ENCODE measurements around the gene SNAP23. TPM values are rescaled to one million over a fixed set of nuclear protein-coding genes. Genes with fewer than 3 reads are reported as not detected.

Gene SNAP23
- total RNA-seq, 3 donors from 2014 or later, result 75.8 to 88.0 (median 76.0) TPM

- DNase-seq (ENCODE audit: low spot score in 2 of 2), result no peak
- H3K27me3 ChIP-seq, result no peaks in the 10 kb centered on the region
- no peak overlapping the region for H3K27ac ChIP-seq
- H3K4me3 ChIP-seq, result no peak overlapping the region
- no peaks in the 10 kb centered on the region for H3K36me3 ChIP-seq
- TF ChIP-seq CTCF (IDR thresholded peaks at IDR 0.05), result no peak
- no peak for TF ChIP-seq POLR2AphosphoS5 (IDR thresholded peaks at IDR 0.05)
- TF ChIP-seq POLR2A (IDR thresholded peaks at IDR 0.05), result no peak
- no peaks in the 10 kb centered on the region for H3K9me3 ChIP-seq
- intact Hi-C loops (cut with DNase I; ENCODE audit: low total_unique reads), result no loop called here
- H3K4me1 ChIP-seq, result no peaks in the 10 kb centered on the region
These were observed 27.9 kb downstream of the SNAP23 start for GRCh38 chr15:42523331-42523730.

GRCh38 chr15:42528970-42529369 is 33.5 kb downstream of the SNAP23 start:
- Histone ChIP-seq H3K4me3 (no peak overlapping the region), H3K36me3 (no peaks in the 10 kb centered on the region), H3K4me1 (no peaks in the 10 kb centered on the region), H3K9me3 (no peaks in the 10 kb centered on the region), H3K27me3 (no peaks in the 10 kb centered on the region), H3K27ac (no peak overlapping the region)
- intact Hi-C loops (cut with DNase I; ENCODE audit: low total_unique reads), result no loop called here
- no peak for TF ChIP-seq CTCF (IDR thresholded peaks at IDR 0.05)
- no peak for TF ChIP-seq POLR2AphosphoS5 (IDR thresholded peaks at IDR 0.05)
- TF ChIP-seq POLR2A (IDR thresholded peaks at IDR 0.05), result no peak
- DNase-seq (ENCODE audit: low spot score in 2 of 2), result no peak

GRCh38 chr15:42533246-42533645 is 37.8 kb downstream of the SNAP23 start:
- Histone ChIP-seq H3K36me3 (no peaks in the 10 kb centered on the region), H3K27ac (no peak overlapping the region), H3K4me1 (no peaks in the 10 kb centered on the region), H3K4me3 (no peak overlapping the region), H3K27me3 (no peaks in the 10 kb centered on the region), H3K9me3 (no peaks in the 10 kb centered on the region)
- DNase-seq (ENCODE audit: low spot score in 2 of 2), result no peak
- intact Hi-C loops (cut with DNase I; ENCODE audit: low total_unique reads), result no loop called here
- TF ChIP-seq POLR2A (IDR thresholded peaks at IDR 0.05) (no peak), POLR2AphosphoS5 (IDR thresholded peaks at IDR 0.05) (no peak)

- Histone ChIP-seq H3K27ac (no peak overlapping the region), H3K27me3 (no peaks in the 10 kb centered on the region), H3K4me1 (peaks cover 6 to 13% of the 10 kb centered on the region in 2 donors), H3K4me3 (no peak overlapping the region), H3K9me3 (no peaks in the 10 kb centered on the region), H3K36me3 (no peaks in the 10 kb centered on the region)
- DNase-seq (ENCODE audit: low spot score in 2 of 2), result no peak
- intact Hi-C loops (cut with DNase I; ENCODE audit: low total_unique reads), result loop anchor here (5.0 kb wide), 1 partner anchor 182 kb away; no protein-coding TSS in a partner anchor
- TF ChIP-seq POLR2A (IDR thresholded peaks at IDR 0.05) (no peak), CTCF (IDR thresholded peaks at IDR 0.05) (no peak), POLR2AphosphoS5 (IDR thresholded peaks at IDR 0.05) (no peak)
These were observed 49.6 kb downstream of the SNAP23 start for GRCh38 chr15:42544853-42545629.

- Histone ChIP-seq H3K36me3 (no peaks in the 10 kb centered on the region), H3K4me3 (peak overlapping the region; percentile 72 to 87 (median 82)), H3K9me3 (no peaks in the 10 kb centered on the region), H3K4me1 (peaks cover 6 to 13% of the 10 kb centered on the region in 2 donors), H3K27me3 (no peaks in the 10 kb centered on the region), H3K27ac (peak overlapping the region; percentile 87 to 95)
- TF ChIP-seq POLR2A (IDR thresholded peaks at IDR 0.05) (no peak), POLR2AphosphoS5 (IDR thresholded peaks at IDR 0.05) (no peak), CTCF (IDR thresholded peaks at IDR 0.05) (no peak)
- DNase-seq (ENCODE audit: low spot score in 2 of 2), result no peak
- intact Hi-C loops (cut with DNase I; ENCODE audit: low total_unique reads), result loop anchor here (5.0 kb wide), 1 partner anchor 179 kb away; no protein-coding TSS in a partner anchor
These were observed 52.4 kb downstream of the SNAP23 start for GRCh38 chr15:42547918-42548248.
